Ascending aorta (tissue), 2 donors: ENCODE results near the gene RALA. TPM values are rescaled to one million over a fixed set of nuclear protein-coding genes. Genes with fewer than 3 reads are reported as not detected.
A peak's percentile ranks its signal among the peaks of the same experiment; 100 is the strongest.

Experiments
- DNase-seq, 2 donors: peaks; one replicate each; pipeline ENCODE4 v3.0.0-alpha.2; 2019; ENCODE audit warnings: low spot score in 2 of 2
- H3K27ac ChIP-seq, 2 donors: fragments of 200-600 bp; sonication (generic); one replicate each; pipeline ENCODE4 v1.5.1; 2016 to 2017; ENCODE audit warnings: mild to moderate bottlenecking in 1 of 2
- H3K27me3 ChIP-seq: fragments of 200-600 bp; sonication (generic); one replicate; pipeline ENCODE4 v1.5.1; 2017
- H3K36me3 ChIP-seq, 2 donors: fragments of 200-600 bp; sonication (generic); one replicate each; pipeline ENCODE4 v1.5.1; 2016
- H3K4me1 ChIP-seq, 2 donors: fragments of 200-600 bp; sonication (generic); one replicate each; pipeline ENCODE4 v1.5.1; 2016 to 2017; ENCODE audit warnings: mild to moderate bottlenecking in 1 of 2
- H3K4me3 ChIP-seq, 2 donors: fragments of 200-600 bp; sonication (generic); one replicate each; pipeline ENCODE4 v1.5.1; 2016 to 2017; ENCODE audit warnings: mild to moderate bottlenecking in 1 of 2
- H3K9me3 ChIP-seq, 2 donors: fragments of 200-600 bp; sonication (generic); one replicate each; pipeline ENCODE4 v1.5.1; 2016
- CTCF ChIP-seq, 3 experiments: fragments of 200-600 bp in 2 of 3; fragments of 450-650 bp in 1 of 3; sonication (generic) in 2 of 3; IDR thresholded peaks; one replicate each; pipeline ENCODE4 v1.5.1; 2016 to 2019; ENCODE audit warnings: antibody characterized with exemption in 3 of 3, mild to moderate bottlenecking in 1 of 3, moderate library complexity in 1 of 3
- intact Hi-C: fragments of 100-400 bp; cut with DNase I; formaldehyde crosslinking; loops from one replicate; pipeline ENCODE4 v1.15.1; 2023
- total RNA-seq: library from RNA; depleted of rRNA; stranded (reverse); fragments of >200 nt; gene quantifications from one replicate; pipeline ENCODE4 v1.1.0, GENCODE V29; 2016

The RALA gene
- total RNA-seq, 1 donor from 2014 or later: 6.0 TPM

GRCh38 chr7:39607865-39608264, 15.5 kb upstream of the RALA start:
- Histone ChIP-seq H3K4me1 (no peaks in the 10 kb centered on the region), H3K9me3 (no peaks in the 10 kb centered on the region), H3K27ac (no peak overlapping the region), H3K36me3 (no peaks in the 10 kb centered on the region), H3K27me3 (no peaks in the 10 kb centered on the region), H3K4me3 (no peak overlapping the region)
- intact Hi-C loops: no loop called here
- DNase-seq: no peak
- TF ChIP-seq CTCF (IDR thresholded peaks at IDR 0.05): no peak

- Histone ChIP-seq H3K27ac (no peak overlapping the region), H3K4me3 (no peak overlapping the region), H3K36me3 (no peaks in the 10 kb centered on the region), H3K4me1 (no peaks in the 10 kb centered on the region), H3K9me3 (no peaks in the 10 kb centered on the region), H3K27me3 (no peaks in the 10 kb centered on the region)
- no peak for DNase-seq
- TF ChIP-seq CTCF (IDR thresholded peaks at IDR 0.05): no peak
- intact Hi-C loops: no loop called here
Observed at GRCh38 chr7:39608278-39608677, 15.1 kb upstream of the RALA start.

- Histone ChIP-seq H3K27ac (no peak overlapping the region), H3K36me3 (no peaks in the 10 kb centered on the region), H3K27me3 (no peaks in the 10 kb centered on the region), H3K4me3 (peak overlapping the region; percentile 48 to 51), H3K9me3 (no peaks in the 10 kb centered on the region), H3K4me1 (no peaks in the 10 kb centered on the region)
- no peak for DNase-seq
- intact Hi-C loops: no loop called here
- TF ChIP-seq CTCF (IDR thresholded peaks at IDR 0.05): no peak
Observed at GRCh38 chr7:39609113-39609934, 14.0 kb upstream of the RALA start.

- no peaks in the 10 kb centered on the region for H3K9me3 ChIP-seq
- H3K36me3 ChIP-seq: no peaks in the 10 kb centered on the region
- TF ChIP-seq CTCF (IDR thresholded peaks at IDR 0.05): no peak
- H3K27me3 ChIP-seq: no peaks in the 10 kb centered on the region
- H3K27ac ChIP-seq: no peak overlapping the region
- intact Hi-C loops: no loop called here
- peak overlapping the region; percentile 48 to 51 for H3K4me3 ChIP-seq
- DNase-seq: no peak
- H3K4me1 ChIP-seq: no peaks in the 10 kb centered on the region
Observed at GRCh38 chr7:39609935-39610263, 13.5 kb upstream of the RALA start.

- DNase-seq: no peak
- Histone ChIP-seq H3K4me1 (no peaks in the 10 kb centered on the region), H3K9me3 (no peaks in the 10 kb centered on the region), H3K36me3 (no peaks in the 10 kb centered on the region), H3K27me3 (no peaks in the 10 kb centered on the region), H3K27ac (no peak overlapping the region), H3K4me3 (no peak overlapping the region)
- TF ChIP-seq CTCF (IDR thresholded peaks at IDR 0.05): no peak
- intact Hi-C loops: no loop called here
Observed at GRCh38 chr7:39613577-39613976, 9.8 kb upstream of the RALA start.

GRCh38 chr7:39614299-39614698, 9.1 kb upstream of the RALA start:
- Histone ChIP-seq H3K4me1 (no peaks in the 10 kb centered on the region), H3K9me3 (no peaks in the 10 kb centered on the region), H3K4me3 (no peak overlapping the region), H3K27ac (no peak overlapping the region), H3K36me3 (no peaks in the 10 kb centered on the region), H3K27me3 (no peaks in the 10 kb centered on the region)
- DNase-seq: no peak
- TF ChIP-seq CTCF (IDR thresholded peaks at IDR 0.05): no peak
- intact Hi-C loops: no loop called here
